ENCODE data around the gene PTTG1IP. TPM values are rescaled to one million over a fixed set of nuclear protein-coding genes. Genes with fewer than 3 reads are reported as not detected.

The PTTG1IP gene
- total and polyA plus RNA-seq, 2 donors (not counting 1 experiment from before 2014, with no cell fraction given) = 30.7 to 58.6 TPM

DNA sequence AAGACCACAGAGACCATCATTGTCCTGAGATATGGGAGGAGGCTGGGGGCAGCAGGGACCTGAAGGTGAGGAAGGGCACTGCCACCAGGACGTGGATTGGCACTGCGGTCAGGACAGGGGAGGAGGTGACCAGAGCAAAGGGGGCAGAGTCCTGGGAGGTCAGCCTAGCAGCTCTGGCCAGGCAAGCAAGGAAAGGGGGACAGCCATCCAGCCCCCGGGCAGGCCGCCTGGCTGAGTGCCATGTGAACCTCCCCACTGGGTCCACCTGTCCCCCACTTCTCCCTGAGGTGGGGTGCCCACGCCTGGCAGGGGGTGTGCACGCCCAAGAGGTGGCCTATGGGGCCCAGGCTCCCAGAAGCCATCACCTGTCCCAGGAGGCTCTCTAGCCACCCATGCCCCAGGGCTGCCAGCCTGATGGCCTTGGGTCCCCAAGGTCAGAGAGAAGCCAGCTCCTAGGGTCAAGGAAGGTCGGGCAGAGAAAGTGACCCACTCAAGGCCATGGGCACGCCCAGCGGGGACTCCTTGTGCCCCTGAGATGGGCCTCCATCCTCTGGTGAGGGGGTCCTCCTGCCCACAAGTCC lies 17.6 kb upstream of the PTTG1IP start:
- H3K79me2 ChIP-seq (ENCODE audit: control insufficient read depth, insufficient read depth, low read length) = peaks cover 15% of the 10 kb centered on the region
- POLR2A ChIA-PET = no interaction called here
- H3K27ac ChIP-seq (ENCODE audit: low read length in 2 of 2) = no peak overlapping the region
- Mint-ChIP-seq H3K4me3 (no peak overlapping the region), H3K4me1 (peaks cover 25% of the 10 kb centered on the region), H3K27ac (no peak overlapping the region), H3K9me3 (ENCODE audit: insufficient read depth) (no peaks in the 10 kb centered on the region), H3K27me3 (no peaks in the 10 kb centered on the region)
- H3K36me3 ChIP-seq (replicated peaks in 1 of 2; ENCODE audit: control extremely low read depth in 1 of 2, control insufficient read depth in 1 of 2, extremely low read depth in 1 of 2, insufficient read depth in 2 of 2, low read length in 1 of 2) = peaks cover 0 to 65% of the 10 kb centered on the region in 2 experiments
- H3K4me1 ChIP-seq (ENCODE audit: control insufficient read depth in 2 of 2, insufficient read depth in 2 of 2, low read length in 2 of 2) = peaks cover 3 to 16% of the 10 kb centered on the region in 2 donors
- intact Hi-C loops (cut with micrococcal nuclease) = no loop called here
- DNase-seq (no peak), ATAC-seq (ENCODE audit: low read depth) (no peak)
- H3K27me3 ChIP-seq (replicated peaks in 1 of 4; ENCODE audit: control extremely low read depth in 1 of 4, control insufficient read depth in 3 of 4, insufficient read depth in 4 of 4, low read length in 3 of 4) = no peaks in the 10 kb centered on the region
- 95% methylated on average over 9 of the region's 9 CpGs for WGBS (ENCODE audit: insufficient coverage)
- no peak overlapping the region for H3K4me2 ChIP-seq (replicated peaks; ENCODE audit: low read depth, low read length, poor library complexity, severe bottlenecking)
- no peak for TF ChIP-seq EZH2 (IDR thresholded peaks at IDR 0.05; ENCODE audit: borderline replicate concordance, insufficient read depth, low read depth, low read length, poor library complexity, severe bottlenecking)
- TF ChIP-seq, protein P1, sequence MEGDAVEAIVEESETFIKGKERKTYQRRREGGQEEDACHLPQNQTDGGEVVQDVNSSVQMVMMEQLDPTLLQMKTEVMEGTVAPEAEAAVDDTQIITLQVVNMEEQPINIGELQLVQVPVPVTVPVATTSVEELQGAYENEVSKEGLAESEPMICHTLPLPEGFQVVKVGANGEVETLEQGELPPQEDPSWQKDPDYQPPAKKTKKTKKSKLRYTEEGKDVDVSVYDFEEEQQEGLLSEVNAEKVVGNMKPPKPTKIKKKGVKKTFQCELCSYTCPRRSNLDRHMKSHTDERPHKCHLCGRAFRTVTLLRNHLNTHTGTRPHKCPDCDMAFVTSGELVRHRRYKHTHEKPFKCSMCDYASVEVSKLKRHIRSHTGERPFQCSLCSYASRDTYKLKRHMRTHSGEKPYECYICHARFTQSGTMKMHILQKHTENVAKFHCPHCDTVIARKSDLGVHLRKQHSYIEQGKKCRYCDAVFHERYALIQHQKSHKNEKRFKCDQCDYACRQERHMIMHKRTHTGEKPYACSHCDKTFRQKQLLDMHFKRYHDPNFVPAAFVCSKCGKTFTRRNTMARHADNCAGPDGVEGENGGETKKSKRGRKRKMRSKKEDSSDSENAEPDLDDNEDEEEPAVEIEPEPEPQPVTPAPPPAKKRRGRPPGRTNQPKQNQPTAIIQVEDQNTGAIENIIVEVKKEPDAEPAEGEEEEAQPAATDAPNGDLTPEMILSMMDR (IDR thresholded peaks at IDR 0.05) = no peak
- H3K4me3 ChIP-seq (ENCODE audit: control extremely low read depth in 1 of 5, extremely low read depth in 1 of 5, insufficient read depth in 1 of 5, low read depth in 2 of 5, low read length in 4 of 5) = no peak overlapping the region
- no peak overlapping the region for H2AFZ ChIP-seq (ENCODE audit: insufficient read depth, low read depth, low read length, poor library complexity, severe bottlenecking)
- H3K9me3 ChIP-seq (ENCODE audit: control extremely low read depth in 1 of 3, control insufficient read depth in 2 of 3, insufficient read depth in 1 of 3, low read length in 2 of 3) = peaks cover 0 to 2% (median 0%) of the 10 kb centered on the region in 3 donors
- H3K9ac ChIP-seq (ENCODE audit: low read length) = no peak overlapping the region
- peaks cover 38% of the 10 kb centered on the region for H4K20me1 ChIP-seq (ENCODE audit: control insufficient read depth, insufficient read depth, low read length, poor library complexity, severe bottlenecking)
- CTCF ChIA-PET = interaction anchor here (1.0 to 12.5 kb wide), 3 partner anchors 13 to 90 kb away, joined by 3 to 204 read pairs (median 4); no protein-coding TSS in a partner anchor

DNA sequence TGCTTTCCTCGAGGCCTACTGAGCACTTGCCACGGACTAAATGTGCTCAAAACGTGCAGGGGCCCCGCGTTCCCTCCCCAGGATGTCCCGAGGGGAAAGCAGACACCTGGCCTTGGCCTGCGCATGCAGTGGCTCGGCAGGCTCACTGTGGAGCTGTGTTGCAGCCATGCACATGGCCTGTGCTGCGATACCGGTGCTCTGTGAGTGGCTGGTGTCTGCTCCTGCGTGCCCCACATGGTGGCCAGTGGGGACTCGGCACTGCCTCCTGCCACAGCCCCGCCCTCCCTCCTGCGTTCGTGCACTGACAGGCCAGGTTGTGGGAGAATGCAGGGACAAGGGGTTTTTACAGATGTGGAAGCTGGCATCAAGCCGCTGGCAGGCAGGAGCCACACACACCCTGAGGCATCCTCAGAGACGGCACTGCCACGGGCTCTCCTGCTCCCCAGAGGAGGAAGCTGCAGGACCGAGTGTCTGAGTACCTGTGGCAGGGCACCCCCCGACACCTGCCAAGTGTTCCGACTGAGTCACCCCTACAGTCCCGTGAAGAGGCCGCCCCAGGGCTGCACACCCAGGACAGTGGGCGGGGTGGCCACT lies 16.9 kb upstream of the PTTG1IP start:
- POLR2A ChIA-PET = no interaction called here
- no peak for ATAC-seq (ENCODE audit: low read depth)
- no peak overlapping the region for H3K4me2 ChIP-seq (replicated peaks; ENCODE audit: low read depth, low read length, poor library complexity, severe bottlenecking)
- no peaks in the 10 kb centered on the region for H3K27me3 Mint-ChIP-seq
- H3K4me1 Mint-ChIP-seq = peaks cover 22% of the 10 kb centered on the region
- H4K20me1 ChIP-seq (ENCODE audit: control insufficient read depth, insufficient read depth, low read length, poor library complexity, severe bottlenecking) = peaks cover 38% of the 10 kb centered on the region
- no peak overlapping the region for H3K4me3 ChIP-seq (ENCODE audit: control extremely low read depth in 1 of 5, extremely low read depth in 1 of 5, insufficient read depth in 1 of 5, low read depth in 2 of 5, low read length in 4 of 5)
- H3K27ac ChIP-seq (ENCODE audit: low read length in 2 of 2) = no peak overlapping the region
- H3K9me3 ChIP-seq (ENCODE audit: control extremely low read depth in 1 of 3, control insufficient read depth in 2 of 3, insufficient read depth in 1 of 3, low read length in 2 of 3) = no peaks in the 10 kb centered on the region
- H3K27ac Mint-ChIP-seq = no peak overlapping the region
- TF ChIP-seq EZH2 (IDR thresholded peaks at IDR 0.05; ENCODE audit: borderline replicate concordance, insufficient read depth, low read depth, low read length, poor library complexity, severe bottlenecking) = no peak
- TF ChIP-seq, protein P1 (IDR thresholded peaks at IDR 0.05) = no peak
- CTCF ChIA-PET = interaction anchor here (1.0 to 12.5 kb wide), 3 partner anchors 13 to 89 kb away, joined by 3 to 204 read pairs (median 4); no protein-coding TSS in a partner anchor
- no peak overlapping the region for H2AFZ ChIP-seq (ENCODE audit: insufficient read depth, low read depth, low read length, poor library complexity, severe bottlenecking)
- DNase-seq = no peak
- H3K36me3 ChIP-seq (replicated peaks in 1 of 2; ENCODE audit: control extremely low read depth in 1 of 2, control insufficient read depth in 1 of 2, extremely low read depth in 1 of 2, insufficient read depth in 2 of 2, low read length in 1 of 2) = peaks cover 0 to 71% of the 10 kb centered on the region in 2 experiments
- H3K4me3 Mint-ChIP-seq = no peak overlapping the region
- H3K9ac ChIP-seq (ENCODE audit: low read length) = no peak overlapping the region
- no peaks in the 10 kb centered on the region for H3K27me3 ChIP-seq (replicated peaks in 1 of 4; ENCODE audit: control extremely low read depth in 1 of 4, control insufficient read depth in 3 of 4, insufficient read depth in 4 of 4, low read length in 3 of 4)
- peaks cover 15% of the 10 kb centered on the region for H3K79me2 ChIP-seq (ENCODE audit: control insufficient read depth, insufficient read depth, low read length)
- peaks cover 3 to 16% of the 10 kb centered on the region in 2 donors for H3K4me1 ChIP-seq (ENCODE audit: control insufficient read depth in 2 of 2, insufficient read depth in 2 of 2, low read length in 2 of 2)
- no peaks in the 10 kb centered on the region for H3K9me3 Mint-ChIP-seq (ENCODE audit: insufficient read depth)
- intact Hi-C loops (cut with micrococcal nuclease) = no loop called here
- WGBS (ENCODE audit: insufficient coverage) = 79% methylated on average over 24 of the region's 24 CpGs
